CD4-positive, CD25-positive, alpha-beta regulatory T cell (primary cell): ENCODE data around the gene COL9A3. TPM values are rescaled to one million over a fixed set of nuclear protein-coding genes. Genes with fewer than 3 reads are reported as not detected.
"Not testable (repeated sequence)": the region's sequence is repeated elsewhere in the genome, so short reads cannot be mapped to it uniquely, and the experiment has no call there.

ENCODE experiments used
- ATAC-seq, 2 donors: fragments of 150-1000 bp; cut with Tn5 transposase; one replicate each; pipeline ENCODE4 v1.10.0; 2021; ENCODE audit warnings: low read depth in 2 of 2, moderate number of reproducible peaks in 2 of 2, moderate library complexity in 1 of 2
- DNase-seq, 3 donors: peaks; one replicate each; pipeline versions ENCODE4 v3.0.0 to v3.0.0-alpha.2; 2012 to 2022; ENCODE audit warnings: mixed read lengths in 1 of 3
- H3K27ac ChIP-seq: one replicate; pipeline ENCODE4 v1.7.0; 2013; ENCODE audit warnings: mild to moderate bottlenecking, low read length; ENCODE audit not compliant: insufficient read depth, poor library complexity, severe bottlenecking
- H3K27me3 ChIP-seq: one replicate; pipeline ENCODE4 v1.7.0; 2013; ENCODE audit warnings: low read length; ENCODE audit not compliant: control insufficient read depth, insufficient read depth
- H3K36me3 ChIP-seq: one replicate; pipeline ENCODE4 v1.7.0; 2013; ENCODE audit warnings: mild to moderate bottlenecking, low read length, moderate library complexity; ENCODE audit not compliant: control insufficient read depth, insufficient read depth
- H3K4me1 ChIP-seq: 2 replicates; pipeline ENCODE4 v1.7.0; 2013; ENCODE audit warnings: mild to moderate bottlenecking, low read length; ENCODE audit not compliant: insufficient read depth, control insufficient read depth, poor library complexity, severe bottlenecking
- H3K4me3 ChIP-seq: one replicate; pipeline ENCODE4 v1.7.0; 2013; ENCODE audit warnings: low read depth, mild to moderate bottlenecking, low read length, moderate library complexity
- H3K9me3 ChIP-seq, 2 experiments: 1 replicate in 1 of 2; 2 replicates in 1 of 2; pipeline ENCODE4 v1.7.0; 2013; ENCODE audit warnings: low read length in 2 of 2, mild to moderate bottlenecking in 1 of 2, moderate library complexity in 1 of 2; ENCODE audit not compliant: control insufficient read depth in 2 of 2
- H3K27ac Mint-ChIP-seq, 3 donors: one replicate each; pipeline ENCODE4 v1.8.0; 2020 to 2022; ENCODE audit warnings: mild to moderate bottlenecking in 3 of 3, mixed read lengths in 3 of 3, moderate library complexity in 2 of 3
- H3K27me3 Mint-ChIP-seq: one replicate; pipeline ENCODE4 v1.8.0; 2022; ENCODE audit warnings: mild to moderate bottlenecking, mixed read lengths
- H3K36me3 Mint-ChIP-seq: one replicate; pipeline ENCODE4 v1.8.0; 2020; ENCODE audit warnings: mixed read lengths
- H3K4me1 Mint-ChIP-seq, 4 donors: one replicate each; pipeline ENCODE4 v1.8.0; 2020 to 2022; ENCODE audit warnings: mixed read lengths in 4 of 4, mild to moderate bottlenecking in 1 of 4
- H3K4me3 Mint-ChIP-seq, 4 donors: one replicate each; pipeline ENCODE4 v1.8.0; 2020 to 2022; ENCODE audit warnings: mild to moderate bottlenecking in 4 of 4, mixed read lengths in 4 of 4, moderate library complexity in 3 of 4
- H3K9me3 Mint-ChIP-seq, 7 donors: one replicate each; pipeline ENCODE4 v1.8.0; 2020 to 2022; ENCODE audit warnings: mixed read lengths in 7 of 7, mild to moderate bottlenecking in 3 of 7, moderate library complexity in 2 of 7
- polyA plus RNA-seq, 4 donors: library from polyadenylated mRNA; unstranded; fragments of 300-500 nt; fragmentation: Illumina TruSeq; gene quantifications; one replicate each; pipeline ENCODE4 v1.2.3, GENCODE V29; 2021
- total RNA-seq: library from RNA; stranded (reverse); gene quantifications from one replicate; pipeline ENCODE4 v1.2.3, GENCODE V29; 2022

The COL9A3 gene
- total and polyA plus RNA-seq, 5 donors from 2014 or later: not detected

- no peaks in the 10 kb centered on the region for H3K4me1 ChIP-seq
- H3K27ac ChIP-seq: no peak overlapping the region
- H3K4me3 ChIP-seq: no peak overlapping the region
- no peaks in the 10 kb centered on the region for H3K9me3 ChIP-seq
- peak overlapping the region in 1 of 3 donors; percentile 41 for H3K27ac Mint-ChIP-seq
- DNase-seq: no peak
- H3K36me3 ChIP-seq: no peaks in the 10 kb centered on the region
- no peak for ATAC-seq
- H3K36me3 Mint-ChIP-seq: no peaks in the 10 kb centered on the region
- H3K4me3 Mint-ChIP-seq: peak overlapping the region in 1 of 4 donors; percentile 34
- H3K27me3 Mint-ChIP-seq: peaks cover 15% of the 10 kb centered on the region
- peaks cover 6 to 19% (median 8%) of the 10 kb centered on the region in 4 donors for H3K4me1 Mint-ChIP-seq
- no peaks in the 10 kb centered on the region for H3K27me3 ChIP-seq
- H3K9me3 Mint-ChIP-seq: peaks cover 0 to 2% (median 0%) of the 10 kb centered on the region in 7 donors
Observed at GRCh38 chr20:62873280-62873679, 56.4 kb downstream of the COL9A3 start.

GRCh38 chr20:62873681-62874031 lies 56.8 kb downstream of the COL9A3 start:
- H3K36me3 Mint-ChIP-seq, H3K4me1 ChIP-seq, H3K27ac ChIP-seq, ATAC-seq, H3K36me3 ChIP-seq, H3K27me3 ChIP-seq, H3K4me3 ChIP-seq, H3K9me3 ChIP-seq, H3K9me3 Mint-ChIP-seq: not testable (repeated sequence)
- Mint-ChIP-seq H3K27ac (peak overlapping the region in 1 of 3 donors; percentile 41), H3K4me1 (peaks cover 6 to 19% (median 8%) of the 10 kb centered on the region in 4 donors), H3K4me3 (peak overlapping the region; percentile 13 to 72 (median 50)), H3K27me3 (peaks cover 15% of the 10 kb centered on the region)
- peak in 1 of 3 donors; percentile 20 for DNase-seq

- Mint-ChIP-seq H3K9me3 (peaks cover 0 to 1% (median 0%) of the 10 kb centered on the region in 7 donors), H3K27me3 (peaks cover 12% of the 10 kb centered on the region), H3K4me1 (peaks cover 6 to 19% (median 8%) of the 10 kb centered on the region in 4 donors), H3K36me3 (no peaks in the 10 kb centered on the region), H3K4me3 (no peak overlapping the region), H3K27ac (no peak overlapping the region)
- DNase-seq (no peak), ATAC-seq (no peak)
- Histone ChIP-seq H3K27ac (no peak overlapping the region), H3K4me1 (no peaks in the 10 kb centered on the region), H3K9me3 (no peaks in the 10 kb centered on the region), H3K36me3 (no peaks in the 10 kb centered on the region), H3K4me3 (no peak overlapping the region), H3K27me3 (no peaks in the 10 kb centered on the region)
Observed at GRCh38 chr20:62874964-62875344, 58.1 kb downstream of the COL9A3 start.

- no peak overlapping the region for H3K27ac ChIP-seq
- no peak for ATAC-seq
Observed at GRCh38 chr20:62875419-62876361, 58.8 kb downstream of the COL9A3 start.

GRCh38 chr20:62876501-62876901 lies 59.7 kb downstream of the COL9A3 start:
- H3K27me3 Mint-ChIP-seq: peaks cover 6% of the 10 kb centered on the region
- Histone ChIP-seq H3K4me3 (no peak overlapping the region), H3K27me3 (no peaks in the 10 kb centered on the region), H3K36me3 (peaks cover 6% of the 10 kb centered on the region), H3K4me1 (no peaks in the 10 kb centered on the region), H3K27ac (no peak overlapping the region), H3K9me3 (no peaks in the 10 kb centered on the region)
- H3K9me3 Mint-ChIP-seq: peaks cover 0 to 1% (median 0%) of the 10 kb centered on the region in 7 donors
- ATAC-seq: no peak
- no peak for DNase-seq
- H3K4me3 Mint-ChIP-seq: peak overlapping the region in 1 of 4 donors; percentile 74
- H3K27ac Mint-ChIP-seq: peak overlapping the region in 1 of 3 donors; percentile 63
- peaks cover 3% of the 10 kb centered on the region for H3K36me3 Mint-ChIP-seq
- H3K4me1 Mint-ChIP-seq: peaks cover 6 to 21% (median 9%) of the 10 kb centered on the region in 4 donors

More at GRCh38 chr20:62875419-62876361, 58.8 kb downstream of the COL9A3 start:
- Histone ChIP-seq H3K27me3 (no peaks in the 10 kb centered on the region), H3K4me3 (no peak overlapping the region), H3K9me3 (no peaks in the 10 kb centered on the region), H3K4me1 (no peaks in the 10 kb centered on the region), H3K36me3 (no peaks in the 10 kb centered on the region)
- H3K36me3 Mint-ChIP-seq: no peaks in the 10 kb centered on the region
- peaks cover 10% of the 10 kb centered on the region for H3K27me3 Mint-ChIP-seq
- peaks cover 6 to 19% (median 8%) of the 10 kb centered on the region in 4 donors for H3K4me1 Mint-ChIP-seq
- peak overlapping the region in 1 of 4 donors; percentile 48 for H3K4me3 Mint-ChIP-seq
- peaks cover 0 to 1% (median 0%) of the 10 kb centered on the region in 7 donors for H3K9me3 Mint-ChIP-seq
- no peak for DNase-seq
- H3K27ac Mint-ChIP-seq: peak overlapping the region in 2 of 3 donors; percentile 55 to 63

- Mint-ChIP-seq H3K4me1 (peaks cover 6 to 22% (median 9%) of the 10 kb centered on the region in 4 donors), H3K27me3 (peaks cover 6% of the 10 kb centered on the region), H3K9me3 (peaks cover 0 to 1% (median 0%) of the 10 kb centered on the region in 7 donors), H3K36me3 (peaks cover 6% of the 10 kb centered on the region), H3K27ac (peak overlapping the region in 2 of 3 donors; percentile 32 to 51), H3K4me3 (peak overlapping the region in 2 of 4 donors; percentile 22 to 74)
- H3K27ac ChIP-seq: no peak overlapping the region
- no peak overlapping the region for H3K4me3 ChIP-seq
- no peaks in the 10 kb centered on the region for H3K27me3 ChIP-seq
- no peaks in the 10 kb centered on the region for H3K9me3 ChIP-seq
- no peaks in the 10 kb centered on the region for H3K4me1 ChIP-seq
- ATAC-seq (peak in 1 of 2 donors; percentile 38), DNase-seq (no peak)
- peaks cover 10% of the 10 kb centered on the region for H3K36me3 ChIP-seq
Observed at GRCh38 chr20:62876902-62877816, 60.3 kb downstream of the COL9A3 start.

- Mint-ChIP-seq H3K4me3 (peak overlapping the region in 1 of 4 donors; percentile 38), H3K27ac (no peak overlapping the region), H3K36me3 (peaks cover 6% of the 10 kb centered on the region), H3K9me3 (peaks cover 0 to 1% (median 0%) of the 10 kb centered on the region in 7 donors), H3K4me1 (peaks cover 3 to 20% (median 7%) of the 10 kb centered on the region in 4 donors), H3K27me3 (peaks cover 3% of the 10 kb centered on the region)
- Histone ChIP-seq H3K9me3 (no peaks in the 10 kb centered on the region), H3K4me1 (no peaks in the 10 kb centered on the region), H3K27me3 (no peaks in the 10 kb centered on the region), H3K4me3 (no peak overlapping the region), H3K36me3 (peaks cover 10% of the 10 kb centered on the region), H3K27ac (no peak overlapping the region)
- DNase-seq: no peak
- no peak for ATAC-seq
Observed at GRCh38 chr20:62878244-62879038, 61.6 kb downstream of the COL9A3 start.
